Activated CD8-positive, alpha-beta memory T cell treated with anti-CD3 and anti-CD28 coated beads, Interleukin-2, amount 50 U/mL, for 24 hours (primary cell): ENCODE results near the gene GRM4.
"Not testable (repeated sequence)": the region's sequence is repeated elsewhere in the genome, so short reads cannot be mapped to it uniquely, and the experiment has no call there.

Experiments
- DNase-seq: peaks from one replicate; pipeline ENCODE4 v3.0.0-alpha.2; 2020; ENCODE audit errors: extremely low read depth

GRM4 gene

GRCh38 chr6:34021554-34022190 is 124.2 kb downstream of the GRM4 start:
- DNase-seq = no peak

- no peak for DNase-seq
These were observed 124.9 kb downstream of the GRM4 start for GRCh38 chr6:34020807-34021553.

- DNase-seq = no peak
These were observed 125.6 kb downstream of the GRM4 start for GRCh38 chr6:34020278-34020677.

GRCh38 chr6:34018961-34019606 is 126.8 kb downstream of the GRM4 start:
- no peak for DNase-seq

GRCh38 chr6:34018026-34018425 is 127.9 kb downstream of the GRM4 start:
- no peak for DNase-seq

- DNase-seq = no peak
These were observed 128.6 kb downstream of the GRM4 start for GRCh38 chr6:34017106-34017805.

- DNase-seq = not testable (repeated sequence)
These were observed 129.3 kb downstream of the GRM4 start for GRCh38 chr6:34016573-34016972.

- no peak for DNase-seq
These were observed 130.3 kb downstream of the GRM4 start for GRCh38 chr6:34015586-34015985.

GRCh38 chr6:34011264-34011663 is 134.6 kb downstream of the GRM4 start:
- DNase-seq = no peak

- DNase-seq = no peak
These were observed 139.9 kb downstream of the GRM4 start for GRCh38 chr6:34005901-34006531.

- DNase-seq = no peak
These were observed 141.2 kb downstream of the GRM4 start for GRCh38 chr6:34004706-34005105.

GRCh38 chr6:34003962-34004361 is 141.9 kb downstream of the GRM4 start:
- DNase-seq = no peak

- DNase-seq = no peak
These were observed 143.9 kb downstream of the GRM4 start for GRCh38 chr6:34001706-34002621.

- DNase-seq = no peak
These were observed 145.6 kb downstream of the GRM4 start for GRCh38 chr6:34000281-34000680.

- no peak for DNase-seq
These were observed 146.3 kb downstream of the GRM4 start for GRCh38 chr6:33999567-33999966.

GRCh38 chr6:33998660-33999059 is 147.2 kb downstream of the GRM4 start:
- DNase-seq = no peak

GRCh38 chr6:33997265-33997664 is 148.6 kb downstream of the GRM4 start:
- no peak for DNase-seq

GRCh38 chr6:33996120-33996475 is 149.8 kb downstream of the GRM4 start:
- DNase-seq = no peak

- DNase-seq = no peak
These were observed 150.4 kb downstream of the GRM4 start for GRCh38 chr6:33995309-33996119.
